GM19025 (cell line): ENCODE measurements around the gene TESK2.
"Not testable (repeated sequence)": the region's sequence is repeated elsewhere in the genome, so short reads cannot be mapped to it uniquely, and the experiment has no call there.

Experiments
- ATAC-seq: cut with Tn5 transposase; IDR thresholded peaks from one replicate; pipeline ENCODE4 v1.9.1; 2021; ENCODE audit warnings: mild to moderate bottlenecking, low read depth, moderate library complexity; ENCODE audit not compliant: unreplicated experiment

Gene TESK2

GRCh38 chr1:45380730-45381129 is 110.2 kb downstream of the TESK2 start:
- no peak for ATAC-seq

- no peak for ATAC-seq
These were observed 110.8 kb downstream of the TESK2 start for GRCh38 chr1:45380125-45380524.

- ATAC-seq: no peak
These were observed 111.4 kb downstream of the TESK2 start for GRCh38 chr1:45379524-45379923.

GRCh38 chr1:45378184-45378583 is 112.8 kb downstream of the TESK2 start:
- no peak for ATAC-seq

GRCh38 chr1:45375104-45376090 is 115.6 kb downstream of the TESK2 start:
- ATAC-seq: no peak

GRCh38 chr1:45373573-45373972 is 117.4 kb downstream of the TESK2 start:
- no peak for ATAC-seq

- ATAC-seq: no peak
These were observed 120.4 kb downstream of the TESK2 start for GRCh38 chr1:45370575-45370974.

- no peak for ATAC-seq
These were observed 125.9 kb downstream of the TESK2 start for GRCh38 chr1:45365051-45365450.

GRCh38 chr1:45364294-45364693 is 126.7 kb downstream of the TESK2 start:
- no peak for ATAC-seq

- not testable (repeated sequence) for ATAC-seq
These were observed 130.0 kb downstream of the TESK2 start for GRCh38 chr1:45360981-45361380.

GRCh38 chr1:45359882-45360513 is 131.0 kb downstream of the TESK2 start:
- no peak for ATAC-seq

- ATAC-seq: no peak
These were observed 134.8 kb downstream of the TESK2 start for GRCh38 chr1:45356186-45356585.

GRCh38 chr1:45355683-45356082 is 135.3 kb downstream of the TESK2 start:
- no peak for ATAC-seq

GRCh38 chr1:45354838-45355237 is 136.1 kb downstream of the TESK2 start:
- no peak for ATAC-seq

GRCh38 chr1:45353685-45354084 is 137.3 kb downstream of the TESK2 start:
- ATAC-seq: no peak

- no peak for ATAC-seq
These were observed 139.5 kb downstream of the TESK2 start for GRCh38 chr1:45351508-45351907.

GRCh38 chr1:45348966-45349677 is 141.8 kb downstream of the TESK2 start:
- ATAC-seq: no peak

GRCh38 chr1:45348609-45348965 is 142.4 kb downstream of the TESK2 start:
- no peak for ATAC-seq

GRCh38 chr1:45348020-45348419 is 142.9 kb downstream of the TESK2 start:
- ATAC-seq: no peak

- no peak for ATAC-seq
These were observed 144.5 kb downstream of the TESK2 start for GRCh38 chr1:45346473-45346872.

- no peak for ATAC-seq
These were observed 145.9 kb downstream of the TESK2 start for GRCh38 chr1:45345014-45345413.
